ENCODE results near the gene GABRD. TPM values are rescaled to one million over a fixed set of nuclear protein-coding genes. Genes with fewer than 3 reads are reported as not detected.

GABRD gene
- total and polyA plus RNA-seq, 2 of the 13 experiments (the other 11 are each of a cell fraction or from before 2014, with no cell fraction given), result not detected

DNA sequence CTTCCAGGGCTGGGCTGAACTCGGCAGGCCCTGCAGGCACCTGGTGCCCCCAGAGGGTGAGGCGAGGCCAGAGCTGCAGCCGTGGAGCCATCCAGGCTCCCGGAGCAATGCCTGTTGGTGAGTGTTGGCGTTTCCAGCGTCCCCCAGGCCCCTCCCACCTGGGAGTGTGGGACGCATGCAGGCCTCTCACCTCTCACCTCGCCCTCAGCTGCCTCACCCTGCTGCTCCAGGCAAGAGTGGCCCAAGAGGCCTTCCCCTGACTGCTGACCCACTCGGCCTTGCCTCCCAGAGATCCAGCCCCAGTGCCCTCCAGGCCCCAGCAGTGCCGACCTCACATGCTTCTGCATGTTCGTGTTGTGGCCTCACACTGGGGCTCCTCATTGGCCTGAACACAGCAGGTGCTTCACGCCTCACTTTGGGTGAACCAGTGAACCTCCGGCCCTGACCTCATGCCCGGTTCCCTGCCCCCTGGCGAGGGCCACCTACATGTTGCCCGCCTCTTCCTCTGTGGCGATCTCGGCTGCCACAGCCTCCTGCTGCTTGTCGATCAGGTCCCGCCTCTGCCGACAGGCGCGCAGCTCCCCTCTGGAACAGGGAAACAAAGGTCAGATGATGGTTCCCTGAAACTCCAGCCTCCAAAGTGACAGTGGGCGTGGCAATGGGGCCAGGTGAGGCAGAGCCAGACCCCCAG, 32.5 kb upstream of the GABRD start (continued):
- TF ChIP-seq, protein P1, sequence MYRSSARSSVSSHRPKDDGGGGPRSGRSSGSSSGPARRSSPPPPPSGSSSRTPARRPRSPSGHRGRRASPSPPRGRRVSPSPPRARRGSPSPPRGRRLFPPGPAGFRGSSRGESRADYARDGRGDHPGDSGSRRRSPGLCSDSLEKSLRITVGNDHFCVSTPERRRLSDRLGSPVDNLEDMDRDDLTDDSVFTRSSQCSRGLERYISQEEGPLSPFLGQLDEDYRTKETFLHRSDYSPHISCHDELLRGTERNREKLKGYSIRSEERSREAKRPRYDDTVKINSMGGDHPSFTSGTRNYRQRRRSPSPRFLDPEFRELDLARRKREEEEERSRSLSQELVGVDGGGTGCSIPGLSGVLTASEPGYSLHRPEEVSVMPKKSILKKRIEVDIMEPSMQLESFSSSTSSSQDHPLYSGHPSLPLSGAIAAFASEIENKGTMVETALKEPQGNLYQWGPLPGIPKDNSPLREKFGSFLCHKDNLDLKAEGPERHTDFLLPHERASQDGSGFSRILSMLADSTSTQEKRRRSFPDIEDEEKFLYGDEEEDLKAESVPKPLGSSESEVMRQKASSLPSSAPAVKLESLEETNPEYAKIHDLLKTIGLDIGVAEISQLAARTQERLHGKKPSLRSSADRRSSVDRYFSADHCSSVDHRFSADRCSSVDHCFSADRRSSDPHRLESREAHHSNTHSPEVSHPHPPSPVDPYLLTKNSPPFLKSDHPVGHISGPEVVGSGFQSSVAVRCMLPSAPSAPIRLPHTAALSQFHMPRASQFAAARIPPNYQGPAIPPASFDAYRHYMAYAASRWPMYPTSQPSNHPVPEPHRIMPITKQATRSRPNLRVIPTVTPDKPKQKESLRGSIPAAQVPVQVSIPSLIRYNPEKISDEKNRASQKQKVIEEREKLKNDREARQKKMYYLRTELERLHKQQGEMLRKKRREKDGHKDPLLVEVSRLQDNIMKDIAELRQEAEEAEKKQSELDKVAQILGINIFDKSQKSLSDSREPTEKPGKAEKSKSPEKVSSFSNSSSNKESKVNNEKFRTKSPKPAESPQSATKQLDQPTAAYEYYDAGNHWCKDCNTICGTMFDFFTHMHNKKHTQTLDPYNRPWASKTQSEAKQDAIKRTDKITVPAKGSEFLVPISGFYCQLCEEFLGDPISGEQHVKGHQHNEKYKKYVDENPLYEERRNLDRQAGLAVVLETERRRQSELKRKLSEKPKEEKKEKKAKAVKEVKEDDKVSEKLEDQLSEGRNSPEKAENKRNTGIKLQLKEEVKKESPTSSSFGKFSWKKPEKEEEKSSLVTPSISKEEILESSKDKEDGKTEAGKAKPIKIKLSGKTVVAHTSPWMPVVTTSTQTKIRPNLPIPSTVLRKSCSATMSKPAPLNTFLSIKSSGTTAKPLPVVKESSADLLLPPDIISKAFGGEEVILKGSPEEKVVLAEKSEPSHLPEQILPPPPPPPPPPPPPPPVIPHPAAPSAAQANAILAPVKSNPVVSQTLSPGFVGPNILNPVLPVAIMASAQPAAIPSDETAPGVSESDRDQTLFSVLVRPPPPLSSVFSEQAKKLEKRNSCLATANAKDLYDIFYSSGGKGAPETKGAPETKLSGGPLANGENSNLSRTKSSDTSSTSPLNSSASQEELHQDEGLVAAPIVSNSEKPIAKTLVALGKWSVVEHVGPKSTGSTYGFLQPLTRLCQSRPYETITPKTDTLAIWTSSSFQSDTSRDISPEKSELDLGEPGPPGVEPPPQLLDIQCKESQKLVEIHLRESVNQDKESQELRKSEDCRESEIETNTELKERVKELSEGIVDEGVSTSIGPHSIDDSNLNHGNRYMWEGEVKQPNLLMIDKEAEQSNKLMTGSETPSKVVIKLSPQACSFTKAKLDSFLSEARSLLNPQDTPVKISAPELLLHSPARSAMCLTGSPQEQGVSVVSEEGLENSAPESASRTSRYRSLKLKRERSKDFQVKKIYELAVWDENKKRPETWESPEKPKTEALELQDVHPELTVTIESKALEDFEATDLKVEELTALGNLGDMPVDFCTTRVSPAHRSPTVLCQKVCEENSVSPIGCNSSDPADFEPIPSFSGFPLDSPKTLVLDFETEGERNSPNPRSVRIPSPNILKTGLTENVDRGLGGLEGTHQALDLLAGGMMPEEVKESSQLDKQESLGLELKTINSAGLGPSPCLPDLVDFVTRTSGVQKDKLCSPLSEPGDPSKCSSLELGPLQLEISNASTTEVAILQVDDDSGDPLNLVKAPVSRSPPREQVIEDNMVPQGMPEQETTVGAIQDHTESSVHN (CRISPR knock-in tag; IDR thresholded peaks at IDR 0.05), result 0 out of 2 replicates have a peak, but pooled peaks have one; percentile 29
- TF ChIP-seq ZHX1 (CRISPR knock-in tag; IDR thresholded peaks at IDR 0.05; ENCODE audit: low read depth) (0 out of 2 replicates have a peak, but pooled peaks have one; percentile 44), ATF7-NPFF (CRISPR knock-in tag; IDR thresholded peaks at IDR 0.05; ENCODE audit: low read depth) (no peak), SP5 (CRISPR knock-in tag; IDR thresholded peaks at IDR 0.05; ENCODE audit: borderline replicate concordance, low read depth) (0 out of 2 replicates have a peak, but pooled peaks have one; percentile 22), ZNF552 (CRISPR knock-in tag; IDR thresholded peaks at IDR 0.05; ENCODE audit: borderline replicate concordance) (peak; percentile 37; the same call in 1 of the 2 replicates), ZNF343 (CRISPR knock-in tag; IDR thresholded peaks at IDR 0.05) (peak; percentile 62; the same call in 1 of the 2 replicates), ZNF549 (CRISPR knock-in tag; IDR thresholded peaks at IDR 0.05) (no peak), ZNF263 (CRISPR knock-in tag; IDR thresholded peaks at IDR 0.05) (peak; percentile 41; the same call in 1 of the 2 replicates)

All from HepG2 (cell line).